Measurements from ENCODE around the gene MUC7. TPM values are rescaled to one million over a fixed set of nuclear protein-coding genes. Genes with fewer than 3 reads are reported as not detected.

MUC7 gene
- total RNA-seq: not detected in 2 replicates

GRCh38 chr4:70471897-70472296 lies at the start of gene MUC7:
Gene MUC7, plus strand, starts transcription at chr4:70472197. Its CDS starts 1,825 bp downstream, at chr4:70474022.

DNA sequence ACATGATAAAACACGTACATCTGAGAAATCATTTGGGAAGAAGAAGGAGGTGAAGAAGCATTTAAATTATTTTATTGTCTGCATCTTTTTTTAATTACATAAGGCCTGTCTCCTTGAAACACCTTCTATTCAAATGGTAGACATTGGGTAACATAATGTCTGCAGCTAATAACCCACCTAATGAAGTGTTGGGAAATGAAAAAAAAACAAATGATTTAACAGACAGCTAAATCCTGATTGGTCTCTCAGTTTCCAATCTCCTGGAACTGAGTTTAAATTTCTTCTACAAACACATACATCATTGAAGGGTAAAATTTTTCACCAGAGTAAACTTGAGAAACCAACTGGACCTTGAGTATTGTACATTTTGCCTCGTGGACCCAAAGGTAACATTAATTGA lies 46.3 kb downstream of the MUC7 start, which contains the start of gene AMTN:
TSS of gene AMTN (plus strand) at position 301 of the 400 bp plus-strand sequence. CDS start 209 bp downstream, outside the sequence.

Other genes with a start within 250 kb of the MUC7 start
- not detected in 2 replicates for gene FDCSP, start 246.1 kb upstream of the MUC7 start, total RNA-seq
- not detected in 2 replicates for gene CSN3, start 229.6 kb upstream of the MUC7 start, total RNA-seq
- not detected in 2 replicates for gene CABS1, start 137.2 kb upstream of the MUC7 start, total RNA-seq
- gene SMR3A, start 111.4 kb upstream of the MUC7 start, total RNA-seq: not detected in 2 replicates
- gene SMR3B, start 89.1 kb upstream of the MUC7 start, total RNA-seq: not detected in 2 replicates
- gene OPRPN, start 74.3 kb upstream of the MUC7 start, total RNA-seq: not detected in 2 replicates
- gene AMTN, start 46.4 kb downstream of the MUC7 start, total RNA-seq: 0.43 TPM in 1 of 2 replicates, not detected in the other
- not detected in 2 replicates for gene AMBN, start 120.1 kb downstream of the MUC7 start, total RNA-seq
- 0.14 TPM in 1 of 2 replicates, not detected in the other for gene ENAM, start 156.5 kb downstream of the MUC7 start, total RNA-seq
- gene JCHAIN, start 194.3 kb downstream of the MUC7 start, total RNA-seq: 2.6 TPM in 1 of 2 replicates, not detected in the other
- 17.5 and 26.0 TPM in 2 replicates for gene UTP3, start 216.3 kb downstream of the MUC7 start, total RNA-seq
- gene RUFY3, start 249.8 kb downstream of the MUC7 start, total RNA-seq: 37.5 and 50.8 TPM in 2 replicates

Measured in placental pericyte (primary cell).